ENCODE data around the gene GRK6. TPM values are rescaled to one million over a fixed set of nuclear protein-coding genes. Genes with fewer than 3 reads are reported as not detected.

Gene GRK6
- total and polyA plus RNA-seq, 9 of the 15 experiments (the other 6 are each of a cell fraction or from before 2014, with no cell fraction given), result 0.63 to 122 (median 44.5) TPM

GRCh38 chr5:177427211-177427822, 841 bp downstream of the GRK6 start (continued):
- TF ChIP-seq SNIP1 (IDR thresholded peaks at IDR 0.05; ENCODE audit: low read depth) (no peak), ETV5 (CRISPR knock-in tag; IDR thresholded peaks at IDR 0.05; ENCODE audit: low read depth) (0 out of 2 replicates have a peak, but pooled peaks have one; percentile 8), POLR2AphosphoS2 (IDR thresholded peaks at IDR 0.05; ENCODE audit: low read length) (no peak), IRF2 (CRISPR knock-in tag; IDR thresholded peaks at IDR 0.05) (no peak), BDP1 (IDR thresholded peaks at IDR 0.05; ENCODE audit: insufficient read depth, insufficient read length) (no peak), TAF7 (tag; IDR thresholded peaks at IDR 0.05) (no peak), ZNF511 (CRISPR knock-in tag; IDR thresholded peaks at IDR 0.05) (peak; percentile 66), CSDE1 (IDR thresholded peaks at IDR 0.05) (no peak), SNRNP70 (optimal IDR thresholded peaks at IDR 0.05; ENCODE audit: low read depth, low read length) (peak; percentile 38), KAT7 (CRISPR knock-in tag; IDR thresholded peaks at IDR 0.05; ENCODE audit: borderline replicate concordance) (peak; percentile 77; the same call in 1 of the 2 replicates)

DNA sequence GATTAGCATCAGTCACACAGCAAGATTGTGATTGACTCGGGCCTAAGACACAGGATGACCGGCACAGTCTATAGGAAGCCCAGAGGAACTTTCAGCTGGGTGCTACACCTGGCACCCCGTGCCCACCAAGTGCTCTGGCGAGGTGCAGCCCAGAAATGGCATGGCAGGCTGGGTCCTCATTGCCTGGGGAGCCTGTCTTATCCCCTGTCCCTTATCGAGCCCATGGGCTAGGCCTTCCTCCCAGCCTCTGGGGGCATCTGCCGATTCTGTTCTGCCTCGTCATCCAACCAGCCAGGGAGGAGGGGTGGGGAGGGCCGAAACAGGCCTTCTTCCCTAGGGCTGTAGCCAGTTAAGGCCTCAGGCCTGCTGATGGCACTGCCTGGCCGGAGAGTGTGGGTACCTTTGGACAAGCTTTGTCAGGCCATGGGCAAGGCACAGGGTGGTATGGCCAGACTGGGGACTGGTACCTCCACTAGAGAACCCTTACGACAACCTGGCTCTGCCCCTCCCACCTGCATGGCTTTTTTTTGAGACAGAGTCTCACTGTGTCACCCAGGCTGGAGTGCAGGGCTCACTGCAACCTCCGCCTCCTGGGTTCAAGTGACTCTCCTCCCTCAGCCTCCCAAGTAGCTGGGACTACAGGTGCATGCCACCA, 1.6 kb downstream of the GRK6 start:
- 10% methylated on average over 10 of the region's 11 CpGs for WGBS (ENCODE audit: insufficient coverage, low coverage, missing lambda C conversion rate)
- peak overlapping the region; percentile 91 for H3K4me3 ChIP-seq
- H4K20me1 ChIP-seq (replicated peaks; ENCODE audit: control insufficient read depth, insufficient read depth, low read length), result peaks cover 22% of the 10 kb centered on the region; the same call in 1 of the 2 replicates
- H2AFZ ChIP-seq (ENCODE audit: low read depth, low read length), result no peak overlapping the region
- ChIA-PET CTCF (ENCODE audit: low intra/inter-chr PET ratio) (no interaction called here), POLR2A (interaction anchor here (0.9 to 10.8 kb wide), 15 partner anchors 9 to 139 kb away, joined by 3 to 210 read pairs (median 4); partner anchors contain the start of gene PRR7)
- BruUV-seq (replicated peaks), result no TSS peak
- peak overlapping the region; percentile 96 to 97 for H3K9ac ChIP-seq (ENCODE audit: insufficient read depth in 1 of 2, low read depth in 2 of 2, low read length in 2 of 2)
- H3K9me1 ChIP-seq (ENCODE audit: control insufficient read depth, insufficient read depth, low read length), result no peaks in the 10 kb centered on the region
- peaks cover 50% of the 10 kb centered on the region for H3K79me2 ChIP-seq (ENCODE audit: control insufficient read depth, insufficient read depth, low read length)
- H3K4me1 ChIP-seq (replicated peaks in 1 of 2; ENCODE audit: control insufficient read depth in 2 of 2, insufficient read depth in 2 of 2, low read length in 2 of 2), result peaks cover 30 to 73% of the 10 kb centered on the region in 2 experiments
- H3K9me3 ChIP-seq (replicated peaks; ENCODE audit: control insufficient read depth, insufficient read depth, low read depth, low read length), result no peaks in the 10 kb centered on the region
- DNase-seq (ENCODE audit: extremely low read depth in 1 of 4, low spot score in 3 of 4) (peak; percentile 59 to 89 (median 73)), FAIRE-seq (peak; percentile 97), ATAC-seq (peak; percentile 70)
- intact Hi-C loops (cut with micrococcal nuclease), result loop anchor here (2.0 kb wide), 1 partner anchor 27 kb away; no protein-coding TSS in a partner anchor
- H3K4me2 ChIP-seq (ENCODE audit: insufficient read depth, low read length), result peak overlapping the region; percentile 98
- in situ Hi-C loops (cut with MboI), result no loop called here
- no peaks in the 10 kb centered on the region for H3K27me3 ChIP-seq (ENCODE audit: control insufficient read depth in 2 of 2, insufficient read depth in 2 of 2, low read length in 2 of 2)
- H3K36me3 ChIP-seq (ENCODE audit: control insufficient read depth, insufficient read depth, low read length), result peaks cover 58% of the 10 kb centered on the region; the same call in 2 of the 3 replicates
- H3K27ac ChIP-seq (ENCODE audit: extremely low read depth, low read depth, low read length), result peak overlapping the region; percentile 98
- TF ChIP-seq ZNF75A (CRISPR knock-in tag; IDR thresholded peaks at IDR 0.05) (no peak), FOXP4 (CRISPR knock-in tag; IDR thresholded peaks at IDR 0.05; ENCODE audit: borderline replicate concordance) (no peak), CSDE1 (IDR thresholded peaks at IDR 0.05) (no peak), ZNF668 (CRISPR knock-in tag; IDR thresholded peaks at IDR 0.05) (no peak), NR4A1 (CRISPR knock-in tag; IDR thresholded peaks at IDR 0.05) (no peak), NR4A1 (tag; IDR thresholded peaks at IDR 0.05) (no peak), ARID1B (IDR thresholded peaks at IDR 0.05) (peak; percentile 69), TARDBP (IDR thresholded peaks at IDR 0.05) (no peak), SLC30A9 (CRISPR knock-in tag; IDR thresholded peaks at IDR 0.05) (no peak)
- TF ChIP-seq, protein P1, sequence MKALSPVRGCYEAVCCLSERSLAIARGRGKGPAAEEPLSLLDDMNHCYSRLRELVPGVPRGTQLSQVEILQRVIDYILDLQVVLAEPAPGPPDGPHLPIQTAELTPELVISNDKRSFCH (CRISPR knock-in tag; IDR thresholded peaks at IDR 0.05), result no peak
- TF ChIP-seq, protein P1 (tag; IDR thresholded peaks at IDR 0.05), result no peak

All from K562 (cell line).